ENCODE data around the gene SETD6.
"Not testable (repeated sequence)": the region's sequence is repeated elsewhere in the genome, so short reads cannot be mapped to it uniquely, and the experiment has no call there.

SETD6 gene

GRCh38 chr16:58543685-58544084 lies 28.4 kb downstream of the SETD6 start:
- DNase-seq (ENCODE audit: low spot score): no peak
- TF ChIP-seq, protein P1, sequence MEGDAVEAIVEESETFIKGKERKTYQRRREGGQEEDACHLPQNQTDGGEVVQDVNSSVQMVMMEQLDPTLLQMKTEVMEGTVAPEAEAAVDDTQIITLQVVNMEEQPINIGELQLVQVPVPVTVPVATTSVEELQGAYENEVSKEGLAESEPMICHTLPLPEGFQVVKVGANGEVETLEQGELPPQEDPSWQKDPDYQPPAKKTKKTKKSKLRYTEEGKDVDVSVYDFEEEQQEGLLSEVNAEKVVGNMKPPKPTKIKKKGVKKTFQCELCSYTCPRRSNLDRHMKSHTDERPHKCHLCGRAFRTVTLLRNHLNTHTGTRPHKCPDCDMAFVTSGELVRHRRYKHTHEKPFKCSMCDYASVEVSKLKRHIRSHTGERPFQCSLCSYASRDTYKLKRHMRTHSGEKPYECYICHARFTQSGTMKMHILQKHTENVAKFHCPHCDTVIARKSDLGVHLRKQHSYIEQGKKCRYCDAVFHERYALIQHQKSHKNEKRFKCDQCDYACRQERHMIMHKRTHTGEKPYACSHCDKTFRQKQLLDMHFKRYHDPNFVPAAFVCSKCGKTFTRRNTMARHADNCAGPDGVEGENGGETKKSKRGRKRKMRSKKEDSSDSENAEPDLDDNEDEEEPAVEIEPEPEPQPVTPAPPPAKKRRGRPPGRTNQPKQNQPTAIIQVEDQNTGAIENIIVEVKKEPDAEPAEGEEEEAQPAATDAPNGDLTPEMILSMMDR (IDR thresholded peaks at IDR 0.05): no peak
- H3K27ac ChIP-seq: no peak overlapping the region
- no peak overlapping the region for H3K4me3 ChIP-seq

DNA sequence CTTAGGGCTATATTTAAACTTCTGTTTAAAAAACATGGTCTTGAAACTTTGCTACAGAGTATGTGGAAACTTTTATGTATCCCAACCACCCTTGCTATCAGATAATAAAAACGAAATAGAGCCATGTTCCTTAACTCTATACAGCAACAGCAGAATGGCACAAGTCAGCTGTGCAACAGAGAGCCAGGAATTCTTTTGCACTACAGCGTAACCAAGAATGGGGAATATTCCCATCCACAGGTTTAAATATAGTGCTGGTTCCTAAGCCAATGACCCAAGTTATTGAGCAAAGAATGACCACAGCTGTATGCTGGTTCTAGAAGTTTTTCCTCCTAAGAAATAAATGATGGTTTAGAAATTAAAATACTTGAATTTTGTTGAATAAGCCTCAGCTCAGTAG lies 33.1 kb downstream of the SETD6 start:
- H3K4me3 ChIP-seq: no peak overlapping the region
- TF ChIP-seq, protein P1 (IDR thresholded peaks at IDR 0.05): no peak
- no peak overlapping the region for H3K27ac ChIP-seq
- DNase-seq (ENCODE audit: low spot score): no peak

DNA sequence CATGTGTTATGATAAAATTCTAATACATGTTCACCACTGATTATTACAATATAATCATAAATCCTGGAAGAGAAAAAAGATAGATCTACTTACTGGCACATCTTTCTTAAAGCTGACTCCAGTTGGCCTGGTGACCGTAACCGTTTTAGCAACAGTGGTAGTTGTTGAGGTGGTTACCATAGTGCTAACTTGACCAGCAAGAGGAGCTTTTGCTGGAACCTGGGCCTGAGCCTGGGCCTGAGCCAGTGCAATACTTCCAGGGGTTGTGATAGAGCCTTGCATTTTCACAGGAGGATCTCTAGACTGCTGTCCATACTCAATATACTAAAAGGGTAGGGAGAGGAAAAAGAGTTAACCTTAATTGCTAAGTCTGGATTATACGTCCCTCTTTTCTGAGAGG lies 36.2 kb downstream of the SETD6 start:
- no peak overlapping the region for H3K4me3 ChIP-seq
- TF ChIP-seq, protein P1 (IDR thresholded peaks at IDR 0.05): no peak
- DNase-seq (ENCODE audit: low spot score): no peak
- no peak overlapping the region for H3K27ac ChIP-seq

- TF ChIP-seq, protein P1 (IDR thresholded peaks at IDR 0.05): no peak
- no peak for DNase-seq (ENCODE audit: low spot score)
- no peak overlapping the region for H3K4me3 ChIP-seq
- no peak overlapping the region for H3K27ac ChIP-seq
Measured at GRCh38 chr16:58556678-58557077, 41.4 kb downstream of the SETD6 start.

- Histone ChIP-seq H3K4me3 (no peak overlapping the region), H3K27ac (no peak overlapping the region)
- DNase-seq (ENCODE audit: low spot score): no peak
- TF ChIP-seq, protein P1 (IDR thresholded peaks at IDR 0.05): no peak
Measured at GRCh38 chr16:58563235-58563634, 47.9 kb downstream of the SETD6 start.

DNA sequence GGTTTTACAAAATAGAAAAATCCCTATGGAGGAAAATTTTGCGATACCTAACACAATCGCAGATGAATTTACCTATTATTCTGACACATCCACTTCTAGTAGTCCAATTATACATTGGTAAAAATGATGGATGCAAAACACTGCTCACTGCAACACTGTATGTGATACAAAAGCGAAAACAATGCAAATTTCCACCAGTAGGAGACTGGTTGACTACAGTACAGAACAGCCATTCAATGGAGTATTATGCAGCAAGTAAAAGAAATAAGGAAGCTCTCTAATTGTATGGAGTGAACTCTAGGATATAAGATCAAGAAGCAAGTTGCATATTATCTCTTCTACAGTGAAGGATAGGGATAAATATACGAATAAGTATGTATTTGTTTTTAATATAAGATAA lies 48.5 kb downstream of the SETD6 start:
- Histone ChIP-seq H3K27ac (no peak overlapping the region), H3K4me3 (no peak overlapping the region)
- TF ChIP-seq, protein P1 (IDR thresholded peaks at IDR 0.05): no peak
- no peak for DNase-seq (ENCODE audit: low spot score)

GRCh38 chr16:58565697-58566096 lies 50.4 kb downstream of the SETD6 start:
- not testable (repeated sequence) for H3K4me3 ChIP-seq; DNase-seq (ENCODE audit: low spot score); H3K27ac ChIP-seq
